Heart left ventricle (tissue), 16 donors: ENCODE results near the gene SLC19A1. TPM values are rescaled to one million over a fixed set of nuclear protein-coding genes. Genes with fewer than 3 reads are reported as not detected.

ENCODE experiments used
- ATAC-seq, 4 donors: fragments of 200-7000 bp; cut with Tn5 transposase; one replicate each; pipeline ENCODE4 v1.9.1; 2020 to 2022; ENCODE audit warnings: moderate library complexity in 4 of 4, mild to moderate bottlenecking in 3 of 4, moderate number of reproducible peaks in 1 of 4
- DNase-seq, 5 donors: peaks; one replicate each; pipeline ENCODE4 v3.0.0-alpha.2; 2020
- H3K27ac ChIP-seq, 12 donors: fragments of 200-600 bp; sonication (generic) in 4 of 12; one replicate each; pipeline versions ENCODE4 v1.5.0 to v1.8.0; 2016 to 2022; ENCODE audit warnings: mild to moderate bottlenecking in 2 of 12
- H3K27me3 ChIP-seq, 9 donors: fragments of 200-600 bp; sonication (generic) in 2 of 9; one replicate each; pipeline versions ENCODE4 v1.5.1 to v1.8.0; 2016 to 2022; ENCODE audit warnings: mild to moderate bottlenecking in 3 of 9
- H3K36me3 ChIP-seq, 9 donors: fragments of 200-600 bp; sonication (generic) in 2 of 9; one replicate each; pipeline versions ENCODE4 v1.5.0 to v1.8.0; 2018 to 2022; ENCODE audit warnings: mild to moderate bottlenecking in 2 of 9
- H3K4me1 ChIP-seq, 12 donors: fragments of 200-600 bp; sonication (generic) in 4 of 12; one replicate each; pipeline versions ENCODE4 v1.5.0 to v1.8.0; 2016 to 2022; ENCODE audit warnings: mild to moderate bottlenecking in 3 of 12
- H3K4me3 ChIP-seq, 12 donors: fragments of 200-600 bp; sonication (generic) in 4 of 12; one replicate each; pipeline versions ENCODE4 v1.5.0 to v1.8.0; 2017 to 2022; ENCODE audit warnings: mild to moderate bottlenecking in 9 of 12, moderate library complexity in 4 of 12
- H3K9me3 ChIP-seq, 12 donors: fragments of 200-600 bp; sonication (generic) in 4 of 12; one replicate each; pipeline versions ENCODE4 v1.5.0 to v1.8.0; 2016 to 2022; ENCODE audit warnings: mild to moderate bottlenecking in 1 of 12
- CTCF ChIP-seq, 12 donors: fragments of 200-600 bp; sonication (generic) in 4 of 12; IDR thresholded peaks; one replicate each; pipeline versions ENCODE4 v1.5.0 to v1.8.0; 2018 to 2022; ENCODE audit warnings: antibody characterized with exemption in 12 of 12, mild to moderate bottlenecking in 5 of 12
- POLR2A ChIP-seq, 2 donors: fragments of 450-650 bp; IDR thresholded peaks; one replicate each; pipeline ENCODE4 v1.6.1; 2017; ENCODE audit warnings: antibody characterized with exemption in 2 of 2, mild to moderate bottlenecking in 2 of 2, moderate library complexity in 2 of 2
- WGBS, 4 donors: extraction: QIAGEN DNeasy Blood & Tissue Kit in 2 of 4; methylation state at CpG; one replicate each; pipeline versions ENCODE4 v1.1.5 to v1.1.7; 2013 to 2018; 5-methylcytosine and 5-hydroxymethylcytosine counted together
- intact Hi-C, 10 donors: fragments of 100-400 bp; cut with DNase I; formaldehyde crosslinking; loops; one replicate each; pipeline versions ENCODE4 v1.11.1 to v1.14.2; 2022
- polyA plus RNA-seq, 2 donors: library from polyadenylated mRNA; stranded (reverse); fragments of 200-250 nt; gene quantifications; one replicate each; pipeline ENCODE4 v1.2.3, GENCODE V29; 2013
- total RNA-seq, 9 donors: library from RNA; depleted of rRNA in 2 of 9; stranded (reverse); fragments of >200 nt in 2 of 9; fragmentation: NEBNext Ultra II Directional in 3 of 9; extraction: Animal tissue kit (Norgen Biotek cat#: 25700) in 3 of 9; gene quantifications; one replicate each; pipeline versions ENCODE4 v1.1.0 to v1.2.4, GENCODE V29; 2016 to 2023
- donor health status: ischemic (EF 13 %, LVEDD 7.1; RV severe dilation, severe dysfunction).
- donor health status: healthy with polysubstance abuse.
- donor health status: DM: no; HTN: yes; CAD: no.
- donor health status: DM: no; HTN: no; CAD: no.
- donor health status: ischemic (EF 25% LVEDD 6.9; RV normal size, moderate dysfunction).
- donor health status: ischemic (EF 25% LVEDD 5.7; RV mildly dilated, moderate dysfunction).
- donor health status: healthy.
- donor health status: DM: yes; HTN: yes; CAD: no.
- donor health status: ischemic (EF 35%, LVEDD 5.7; RV mildly dilated, moderate dysfunction).
- donor health status: nonischemic (EF 11% LVEDD 7.7; RV severe dilation, severe dysfunction).
- donor health status: DM: yes; HTN: yes; CAD: no.
- donor health status: PGD.
- donor health status: ischemic (EF 29% LVEDD 5.4; RV normal size, mild dysfunction).
- donor health status: nonischemic (EF 23%, LVEDD 6.1; RV moderate dilation, normal function).

Gene SLC19A1
- total and polyA plus RNA-seq, 11 donors, result 2.4 to 7.0 (median 3.5) TPM

GRCh38 chr21:45475004-45475685 lies 67.1 kb downstream of the SLC19A1 start:
- no peak for ATAC-seq
- H3K27ac ChIP-seq, result no peak overlapping the region
- no peaks in the 10 kb centered on the region for H3K9me3 ChIP-seq
- no peaks in the 10 kb centered on the region for H3K27me3 ChIP-seq
- WGBS, 4 donors, result 92 to 96% (median 95%) methylated on average over 42 to 43 of the region's 43 CpGs
- no peak overlapping the region for H3K4me3 ChIP-seq
- peak in 1 of 5 donors; percentile 60 for DNase-seq
- H3K4me1 ChIP-seq, result peaks cover 0 to 54% (median 34%) of the 10 kb centered on the region in 12 donors
- peaks cover 4 to 45% (median 30%) of the 10 kb centered on the region in 9 donors for H3K36me3 ChIP-seq
- intact Hi-C loops, result loop anchor here in 4 of 10 donors (5.0 to 10.0 kb wide), 5 partner anchors 62 to 447 kb away; no protein-coding TSS in a partner anchor
- TF ChIP-seq POLR2A (IDR thresholded peaks at IDR 0.05), result no peak

- peaks cover 0 to 61% (median 39%) of the 10 kb centered on the region in 12 donors for H3K4me1 ChIP-seq
Measured at GRCh38 chr21:45474323-45474950, 67.8 kb downstream of the SLC19A1 start.

GRCh38 chr21:45473496-45474322 lies 68.5 kb downstream of the SLC19A1 start:
- Histone ChIP-seq H3K27me3 (no peaks in the 10 kb centered on the region), H3K4me3 (no peak overlapping the region), H3K4me1 (peaks cover 0 to 58% (median 39%) of the 10 kb centered on the region in 12 donors), H3K9me3 (no peaks in the 10 kb centered on the region), H3K27ac (no peak overlapping the region), H3K36me3 (peaks cover 4 to 40% (median 21%) of the 10 kb centered on the region in 9 donors)
- DNase-seq, result peak in 1 of 5 donors; percentile 51
- intact Hi-C loops, result loop anchor here in 2 of 10 donors (10.0 kb wide), 2 partner anchors 121 to 351 kb away; no protein-coding TSS in a partner anchor
- no peak for TF ChIP-seq POLR2A (IDR thresholded peaks at IDR 0.05)
- ATAC-seq, result no peak
- WGBS, 4 donors, result 91 to 96% (median 94%) methylated on average over 9 to 24 of the region's 24 CpGs

More at GRCh38 chr21:45474323-45474950, 67.8 kb downstream of the SLC19A1 start:
- intact Hi-C loops, result loop anchor here in 2 of 10 donors (10.0 kb wide), 2 partner anchors 120 to 350 kb away; no protein-coding TSS in a partner anchor
- Histone ChIP-seq H3K27ac (no peak overlapping the region), H3K36me3 (peaks cover 4 to 40% (median 28%) of the 10 kb centered on the region in 9 donors), H3K4me3 (no peak overlapping the region), H3K9me3 (no peaks in the 10 kb centered on the region), H3K27me3 (no peaks in the 10 kb centered on the region)
- no peak for ATAC-seq
- 92 to 98% (median 97%) methylated on average over 17 to 18 of the region's 18 CpGs for WGBS, 4 donors
- TF ChIP-seq CTCF (IDR thresholded peaks at IDR 0.05) (no peak), POLR2A (IDR thresholded peaks at IDR 0.05) (no peak)
- peak in 1 of 5 donors; percentile 67 for DNase-seq

- intact Hi-C loops, result loop anchor here in 2 of 10 donors (10.0 kb wide), 2 partner anchors 122 to 352 kb away; no protein-coding TSS in a partner anchor
- no peaks in the 10 kb centered on the region for H3K9me3 ChIP-seq
- TF ChIP-seq CTCF (IDR thresholded peaks at IDR 0.05) (no peak), POLR2A (IDR thresholded peaks at IDR 0.05) (no peak)
- ATAC-seq (no peak), DNase-seq (peak in 1 of 5 donors; percentile 51)
- H3K27ac ChIP-seq, result peak overlapping the region in 9 of 12 donors; percentile 73 to 93 (median 83)
- peaks cover 0 to 49% (median 33%) of the 10 kb centered on the region in 12 donors for H3K4me1 ChIP-seq
- no peak overlapping the region for H3K4me3 ChIP-seq
- WGBS, 4 donors, result 87 to 91% (median 90%) methylated on average over 32 to 42 of the region's 42 CpGs
- peaks cover 4 to 47% (median 19%) of the 10 kb centered on the region in 9 donors for H3K36me3 ChIP-seq
- no peaks in the 10 kb centered on the region for H3K27me3 ChIP-seq
Measured at GRCh38 chr21:45472445-45473365, 69.5 kb downstream of the SLC19A1 start.
